ENCODE results near the gene KAT7.

- TF ChIP-seq CTCF (IDR thresholded peaks at IDR 0.05; ENCODE audit: insufficient read depth, low read length, poor library complexity, severe bottlenecking), result no peak
- no peak for TF ChIP-seq EZH2phosphoT487 (conservative IDR thresholded peaks at IDR 0.05; ENCODE audit: low read length)
Measured at GRCh38 chr17:49746791-49747490, 41.5 kb upstream of the KAT7 start.
